Measurements from ENCODE around the gene VMAC.

Gene VMAC

DNA sequence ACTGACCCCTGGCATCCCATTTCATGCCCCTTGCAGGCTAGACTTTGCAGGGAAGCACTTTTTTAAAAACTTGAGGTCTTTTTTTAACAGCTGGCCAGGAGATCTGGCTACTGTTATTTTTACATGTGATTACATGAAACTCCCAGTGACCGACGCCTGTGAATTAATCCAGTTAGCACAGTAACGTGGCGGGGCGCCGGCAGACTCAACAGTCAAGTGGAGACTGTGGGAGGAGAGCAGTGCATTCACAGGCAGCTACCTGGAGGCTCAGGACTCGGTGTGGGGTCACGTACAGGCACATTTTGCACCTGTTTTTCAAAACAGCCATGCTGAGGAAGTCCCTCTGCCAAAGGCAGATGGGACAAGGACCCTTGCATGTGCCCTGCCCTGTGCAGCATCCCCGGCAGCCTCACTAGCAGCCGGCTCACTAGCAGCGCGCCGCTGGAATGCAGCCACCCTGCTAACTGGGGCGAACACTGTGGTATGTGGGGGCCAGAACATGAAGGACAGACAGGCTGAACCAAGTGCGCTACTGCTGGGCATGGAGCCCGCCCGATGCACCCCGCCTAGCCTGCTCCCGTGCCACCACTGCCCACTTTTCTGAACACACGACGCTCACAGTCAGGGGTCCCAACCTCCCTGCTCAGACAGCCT, 28.1 kb downstream of the VMAC start:
- TF ChIP-seq TAF1 (IDR thresholded peaks at IDR 0.05; ENCODE audit: borderline replicate concordance, insufficient read depth, low read length), result no peak
- TF ChIP-seq FOXP2 (optimal IDR thresholded peaks at IDR 0.05; ENCODE audit: borderline replicate concordance, extremely low read depth, extremely low read length, insufficient read depth), result no peak
- no peak for TF ChIP-seq SIN3A (IDR thresholded peaks at IDR 0.05; ENCODE audit: borderline replicate concordance, insufficient read depth, low read length)
- TF ChIP-seq POLR2AphosphoS5 (IDR thresholded peaks at IDR 0.05; ENCODE audit: low read depth, low read length), result no peak
- TF ChIP-seq REST (IDR thresholded peaks at IDR 0.05; ENCODE audit: insufficient read depth in 1 of 2, low read depth in 2 of 2, low read length in 2 of 2), result no peak

- TF ChIP-seq POLR2AphosphoS5 (IDR thresholded peaks at IDR 0.05; ENCODE audit: low read depth, low read length) (no peak), REST (IDR thresholded peaks at IDR 0.05; ENCODE audit: insufficient read depth in 1 of 2, low read depth in 2 of 2, low read length in 2 of 2) (no peak), SIN3A (IDR thresholded peaks at IDR 0.05; ENCODE audit: borderline replicate concordance, insufficient read depth, low read length) (no peak), TAF1 (IDR thresholded peaks at IDR 0.05; ENCODE audit: borderline replicate concordance, insufficient read depth, low read length) (no peak), FOXP2 (optimal IDR thresholded peaks at IDR 0.05; ENCODE audit: borderline replicate concordance, extremely low read depth, extremely low read length, insufficient read depth) (no peak)
Observed at GRCh38 chr19:5933391-5934068, 28.9 kb downstream of the VMAC start.

DNA sequence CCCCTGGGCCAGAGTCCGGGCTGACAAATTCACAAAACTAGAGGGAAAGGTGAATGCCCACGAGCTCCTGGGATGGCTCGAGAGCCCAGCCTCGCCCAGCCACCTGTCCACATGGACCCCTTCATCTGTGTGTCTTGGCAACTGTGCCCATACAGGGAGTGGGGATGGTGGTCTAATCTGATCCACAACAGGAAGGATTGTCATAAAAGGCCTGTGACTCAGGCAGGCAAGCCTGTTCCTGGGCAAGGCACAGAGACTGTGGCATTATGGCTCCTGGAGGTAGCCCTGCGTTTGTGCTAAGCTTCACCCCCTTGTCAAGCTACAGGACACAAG, 29.4 kb downstream of the VMAC start:
- no peak for TF ChIP-seq POLR2AphosphoS5 (IDR thresholded peaks at IDR 0.05; ENCODE audit: low read depth, low read length)
- no peak for TF ChIP-seq FOXP2 (optimal IDR thresholded peaks at IDR 0.05; ENCODE audit: borderline replicate concordance, extremely low read depth, extremely low read length, insufficient read depth)
- no peak for TF ChIP-seq SIN3A (IDR thresholded peaks at IDR 0.05; ENCODE audit: borderline replicate concordance, insufficient read depth, low read length)
- TF ChIP-seq REST (IDR thresholded peaks at IDR 0.05; ENCODE audit: insufficient read depth in 1 of 2, low read depth in 2 of 2, low read length in 2 of 2), result no peak
- TF ChIP-seq TAF1 (IDR thresholded peaks at IDR 0.05; ENCODE audit: borderline replicate concordance, insufficient read depth, low read length), result no peak

- TF ChIP-seq SIN3A (IDR thresholded peaks at IDR 0.05; ENCODE audit: borderline replicate concordance, insufficient read depth, low read length) (peak; percentile 14; the same call in 1 of the 2 replicates), REST (IDR thresholded peaks at IDR 0.05; ENCODE audit: insufficient read depth in 1 of 2, low read depth in 2 of 2, low read length in 2 of 2) (no peak)
Observed at GRCh38 chr19:5934774-5935472, 30.3 kb downstream of the VMAC start.

Data from PFSK-1 (cell line).